Stromal cell of bone marrow (primary cell): ENCODE measurements around the gene GSTM5.
A peak's percentile ranks its signal among the peaks of the same experiment; 100 is the strongest.
"Not testable (repeated sequence)": the region's sequence is repeated elsewhere in the genome, so short reads cannot be mapped to it uniquely, and the experiment has no call there.

ENCODE experiments used
- DNase-seq: peaks from one replicate; pipeline ENCODE4 v3.0.0-alpha.2; 2012; ENCODE audit warnings: low read depth

Gene GSTM5

GRCh38 chr1:109711593-109712320 is at the start of gene GSTM5:
GSTM5 (plus strand) TSS chr1:109712251; CDS start chr1:109712313, 62 bp downstream.
- not testable (repeated sequence) for DNase-seq

DNA sequence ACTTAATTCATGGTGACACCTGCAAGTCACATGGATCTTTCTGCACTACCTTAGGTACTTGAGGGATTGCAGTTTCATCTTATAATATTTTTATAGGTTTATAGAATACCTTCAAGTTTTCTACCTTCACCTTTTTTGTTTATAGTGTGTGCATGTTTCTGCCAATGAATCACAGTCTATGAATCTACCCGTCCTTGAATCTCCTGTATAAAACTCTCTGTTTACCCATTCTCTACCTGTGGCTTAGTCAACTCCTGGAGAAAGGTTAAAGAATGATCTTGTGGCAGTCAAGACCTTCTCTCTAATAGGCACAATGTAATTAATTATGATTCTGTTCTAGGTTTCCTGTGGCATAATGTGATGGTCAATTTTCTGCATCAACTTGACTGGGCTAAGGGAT is 47.4 kb upstream of the GSTM5 start:
- no peak for DNase-seq

GRCh38 chr1:109667452-109668122 is 44.5 kb upstream of the GSTM5 start, which contains the start of gene GSTM2:
GSTM2 (plus strand) TSS chr1:109668057; CDS start chr1:109668116, 59 bp downstream.
- peak; percentile 86 for DNase-seq

GRCh38 chr1:109668123-109668775 is 43.8 kb upstream of the GSTM5 start:
- no peak for DNase-seq

DNA sequence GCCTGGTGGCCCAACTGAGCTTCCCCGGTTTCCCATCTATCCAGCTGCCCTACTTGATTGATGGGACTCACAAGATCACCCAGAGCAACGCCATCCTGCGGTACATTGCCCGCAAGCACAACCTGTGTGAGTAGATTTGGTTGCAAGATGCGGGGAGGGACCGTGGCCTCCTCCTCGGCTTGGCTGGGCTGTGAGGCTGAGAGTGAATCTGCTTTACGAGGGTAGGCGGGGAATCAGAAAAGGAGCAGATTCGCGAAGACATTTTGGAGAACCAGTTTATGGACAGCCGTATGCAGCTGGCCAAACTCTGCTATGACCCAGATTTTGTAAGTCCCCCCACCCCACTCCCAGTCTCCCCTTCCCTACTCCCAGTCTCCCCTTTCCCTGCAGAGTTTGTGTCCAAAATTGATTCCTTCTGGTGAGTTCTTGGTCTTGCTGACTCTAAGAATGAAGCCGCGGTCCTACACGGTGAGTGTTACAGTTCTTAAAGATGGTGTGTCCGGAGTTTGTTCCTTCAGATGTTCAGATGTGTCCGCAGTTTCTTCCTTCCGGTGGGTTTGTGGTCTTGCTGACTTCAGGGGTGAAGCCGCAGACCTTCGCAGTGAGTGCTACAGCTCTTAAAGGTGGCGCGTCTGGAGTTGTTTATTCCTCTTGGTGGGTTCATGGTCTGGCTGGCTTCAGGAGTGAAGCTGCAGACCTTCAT is 42.7 kb upstream of the GSTM5 start:
- no peak for DNase-seq

DNA sequence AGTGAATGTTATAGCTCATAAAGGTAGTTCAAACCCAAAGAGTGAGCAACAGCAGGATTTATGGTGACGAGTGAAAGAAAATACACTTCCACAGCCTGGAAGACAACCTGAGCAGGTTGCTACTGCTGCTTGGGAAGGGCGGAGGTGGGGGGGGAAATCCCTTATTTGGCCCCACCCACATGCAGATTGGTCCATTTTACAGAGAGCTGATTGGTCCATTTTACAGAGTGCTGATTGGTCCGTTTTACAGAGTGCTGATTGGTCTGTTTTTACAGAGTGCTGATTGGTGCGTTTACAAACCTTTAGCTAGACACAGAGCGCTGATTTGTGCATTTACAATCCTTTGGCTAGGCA is 42.1 kb upstream of the GSTM5 start:
- not testable (repeated sequence) for DNase-seq

DNA sequence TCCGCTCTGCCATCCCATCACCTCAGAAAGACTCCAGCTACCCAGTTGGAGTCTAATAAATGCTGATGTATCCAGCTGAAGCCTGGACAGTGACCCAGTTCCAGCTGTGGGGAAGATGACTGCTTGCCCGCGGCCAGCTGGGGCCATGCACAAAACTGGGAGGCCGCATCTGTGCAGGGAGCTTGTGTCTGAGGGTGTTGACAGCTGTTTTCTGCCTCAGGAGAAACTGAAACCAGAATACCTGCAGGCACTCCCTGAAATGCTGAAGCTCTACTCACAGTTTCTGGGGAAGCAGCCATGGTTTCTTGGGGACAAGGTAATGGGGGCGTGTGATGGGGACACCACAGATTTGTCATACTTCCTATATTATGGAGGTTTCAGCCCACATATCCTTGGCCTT is 41.0 kb upstream of the GSTM5 start:
- no peak for DNase-seq

- not testable (repeated sequence) for DNase-seq
These were observed 38.2 kb upstream of the GSTM5 start for GRCh38 chr1:109673861-109674260.

DNA sequence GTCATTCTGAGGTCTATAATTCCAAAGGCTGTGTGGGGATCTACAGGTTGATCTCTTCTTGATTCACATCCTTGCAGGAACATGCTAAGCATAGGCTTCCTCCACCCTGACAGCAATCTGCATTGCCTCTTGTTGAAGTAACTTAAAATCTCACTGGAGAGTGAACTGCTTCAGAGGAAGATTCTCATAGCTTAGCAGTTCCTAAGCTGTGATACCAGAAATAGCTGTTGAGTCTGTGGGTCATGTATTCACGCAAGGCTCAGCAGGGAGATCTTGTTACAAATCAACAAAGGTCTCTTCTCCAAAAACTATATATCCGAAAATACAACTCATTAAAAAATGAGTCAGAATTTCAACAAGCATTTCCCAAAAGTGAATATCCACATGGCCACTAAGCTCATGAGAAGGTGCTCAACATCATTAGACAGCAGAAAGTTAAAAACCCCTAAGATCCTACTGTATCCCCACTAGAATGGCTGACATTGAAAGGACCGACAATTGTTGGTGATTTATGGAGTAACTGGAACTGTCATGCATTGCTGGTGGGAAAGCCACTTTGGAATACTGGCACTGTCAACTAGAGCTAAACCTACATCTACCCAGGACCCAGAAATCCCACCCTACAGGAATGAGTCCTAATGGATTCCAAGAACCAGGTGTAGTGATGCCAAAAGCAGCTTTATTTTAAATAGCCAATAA is 35.2 kb upstream of the GSTM5 start:
- DNase-seq, result not testable (repeated sequence)

- DNase-seq, result no peak
These were observed 34.6 kb upstream of the GSTM5 start for GRCh38 chr1:109677459-109677858.

- not testable (repeated sequence) for DNase-seq
These were observed 33.4 kb upstream of the GSTM5 start for GRCh38 chr1:109678637-109679036.

DNA sequence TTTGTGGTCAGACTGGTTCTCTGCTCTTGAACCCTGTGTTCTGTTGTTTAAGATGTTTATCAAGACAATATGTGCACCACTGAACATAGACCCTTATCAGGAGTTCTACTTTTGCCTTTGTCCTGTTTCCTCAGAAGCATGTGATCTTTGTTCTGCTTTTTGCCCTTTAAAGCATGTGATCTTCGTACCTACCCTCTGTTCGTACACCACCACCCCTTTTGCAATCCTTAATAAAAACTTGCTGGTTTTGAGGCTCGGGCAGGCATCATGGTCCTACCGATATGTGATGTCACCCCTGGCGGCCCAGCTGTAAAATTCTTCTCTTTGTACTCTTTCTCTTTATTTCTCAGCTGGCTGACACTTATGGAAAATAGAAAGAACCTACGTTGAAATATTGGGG is 27.3 kb upstream of the GSTM5 start:
- not testable (repeated sequence) for DNase-seq

DNA sequence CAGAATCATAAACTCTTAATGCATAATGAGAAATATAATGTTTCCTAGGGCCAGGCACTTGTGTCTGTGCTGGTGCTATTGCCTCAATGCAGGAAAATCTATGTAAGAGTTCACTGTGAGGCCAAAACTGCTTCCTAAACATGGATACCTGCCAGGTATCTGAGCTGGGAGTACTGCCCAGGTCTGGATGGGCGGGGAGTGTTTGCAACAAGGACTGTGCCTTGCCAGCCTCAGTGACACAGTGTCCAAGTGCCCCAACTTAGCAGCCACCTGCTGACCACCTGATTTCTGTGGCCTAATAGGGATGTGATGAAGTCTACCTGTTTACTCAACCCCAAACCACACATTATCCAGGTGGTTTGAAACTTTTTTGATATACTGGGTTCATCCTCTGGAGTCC is 26.7 kb upstream of the GSTM5 start:
- DNase-seq, result not testable (repeated sequence)

GRCh38 chr1:109685890-109686289 is 26.2 kb upstream of the GSTM5 start:
- not testable (repeated sequence) for DNase-seq

DNA sequence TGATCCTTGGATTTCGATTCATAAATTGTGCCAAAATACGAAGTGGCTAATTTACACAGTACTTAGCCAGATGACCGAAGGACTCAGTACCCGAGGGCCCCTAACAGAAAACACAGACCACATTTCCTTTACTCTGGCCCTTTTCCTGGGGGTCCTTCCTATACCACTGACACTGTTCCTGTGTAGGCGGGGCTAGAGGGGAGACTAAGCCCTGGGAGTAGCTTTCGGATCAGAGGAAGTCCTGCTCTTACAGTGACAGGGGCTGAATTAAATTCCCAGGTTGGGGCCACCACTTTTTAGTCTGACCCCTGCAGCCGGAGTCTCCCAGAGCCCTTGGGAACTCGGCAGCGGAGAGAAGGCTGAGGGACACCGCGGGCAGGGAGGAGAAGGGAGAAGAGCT is 24.9 kb upstream of the GSTM5 start:
- not testable (repeated sequence) for DNase-seq

GRCh38 chr1:109687641-109688499 is 24.2 kb upstream of the GSTM5 start, which contains the start of gene GSTM1:
GSTM1 (plus strand) TSS chr1:109687817; CDS start chr1:109687874, 57 bp downstream.
- peak; percentile 60 for DNase-seq

GRCh38 chr1:109689844-109690405 is 22.1 kb upstream of the GSTM5 start:
- no peak for DNase-seq

DNA sequence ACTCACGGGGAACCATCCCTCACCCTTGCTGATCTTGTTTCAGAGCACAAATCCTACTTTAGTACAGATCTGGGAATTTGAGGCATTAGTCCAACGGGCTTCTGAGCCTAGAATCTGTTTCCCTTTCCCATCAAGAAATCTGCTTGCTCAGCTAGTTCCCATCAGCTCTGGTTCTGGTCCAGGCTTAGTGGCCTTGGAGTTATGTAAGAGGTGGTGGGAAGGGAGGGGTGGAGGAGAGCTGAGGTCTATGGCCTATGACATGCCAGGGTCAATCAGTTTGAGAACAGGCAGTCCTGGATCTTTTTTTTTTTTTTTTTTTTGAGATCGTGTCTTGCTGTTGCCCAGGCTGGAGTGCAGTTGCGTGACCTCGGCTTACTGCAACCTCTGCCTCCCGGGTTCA is 20.3 kb upstream of the GSTM5 start:
- DNase-seq, result no peak

DNA sequence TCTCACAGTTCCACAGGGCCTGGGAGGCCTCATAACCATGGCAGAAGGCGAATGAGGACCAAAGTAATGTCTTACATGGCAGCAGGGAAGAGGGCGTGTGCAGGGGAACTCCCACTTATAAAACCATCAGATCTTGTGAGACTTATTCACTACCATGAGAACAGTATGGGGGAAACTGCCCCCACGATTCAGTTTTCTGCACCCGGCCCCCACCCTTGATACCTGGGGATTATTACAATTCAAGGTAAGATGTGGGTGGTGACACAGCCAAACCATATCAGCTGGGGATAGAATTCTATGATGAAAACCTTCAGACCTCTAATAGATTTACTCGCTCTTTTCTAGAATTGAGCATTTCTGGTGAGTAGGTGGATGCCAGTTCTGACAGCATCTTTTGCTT is 17.7 kb upstream of the GSTM5 start:
- not testable (repeated sequence) for DNase-seq

DNA sequence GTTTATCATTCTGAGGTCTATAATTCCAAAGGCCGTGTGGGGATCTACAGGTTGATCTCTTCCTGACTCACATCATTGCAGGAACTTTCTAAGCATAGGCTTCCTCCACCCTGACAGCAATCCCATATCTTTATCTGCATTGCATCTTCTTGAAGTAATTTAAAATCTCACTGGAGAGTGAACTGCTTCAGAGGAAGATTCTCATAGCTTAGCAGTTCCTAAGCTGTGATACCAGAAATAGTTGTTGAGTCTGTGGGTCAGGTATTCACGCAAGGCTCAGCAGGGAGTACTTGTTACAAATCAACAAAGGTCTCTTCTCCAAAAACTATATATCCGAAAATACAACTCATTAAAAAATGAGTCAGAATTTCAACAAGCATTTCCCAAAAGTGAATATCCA is 16.9 kb upstream of the GSTM5 start:
- DNase-seq, result not testable (repeated sequence)
